ENCODE results near the gene MREG. TPM values are rescaled to one million over a fixed set of nuclear protein-coding genes. Genes with fewer than 3 reads are reported as not detected.

The MREG gene
- total and polyA plus RNA-seq, 9 of the 15 experiments (the other 6 are each of a cell fraction or from before 2014, with no cell fraction given): 0.77 to 3.8 (median 2.3) TPM

DNA sequence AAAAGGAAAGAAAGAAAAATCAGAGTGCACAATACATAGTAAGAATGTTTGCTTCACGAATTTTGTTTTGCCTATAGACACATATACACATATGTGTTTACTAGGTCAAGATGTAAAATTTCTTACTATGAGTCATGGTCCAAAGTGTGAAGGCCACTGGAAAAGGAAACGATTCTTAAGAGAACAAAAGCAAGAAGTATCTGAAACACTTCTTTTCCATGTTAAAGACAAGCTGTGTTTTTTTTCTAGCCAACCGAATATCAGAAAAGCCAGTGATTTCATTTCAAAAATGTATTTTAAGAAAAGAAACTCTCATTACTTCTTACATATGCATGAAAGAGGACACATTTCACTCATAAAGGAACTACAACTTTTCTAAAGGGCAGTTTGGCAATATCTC lies 43.4 kb upstream of the MREG start (continued):
- TF ChIP-seq, protein P1, sequence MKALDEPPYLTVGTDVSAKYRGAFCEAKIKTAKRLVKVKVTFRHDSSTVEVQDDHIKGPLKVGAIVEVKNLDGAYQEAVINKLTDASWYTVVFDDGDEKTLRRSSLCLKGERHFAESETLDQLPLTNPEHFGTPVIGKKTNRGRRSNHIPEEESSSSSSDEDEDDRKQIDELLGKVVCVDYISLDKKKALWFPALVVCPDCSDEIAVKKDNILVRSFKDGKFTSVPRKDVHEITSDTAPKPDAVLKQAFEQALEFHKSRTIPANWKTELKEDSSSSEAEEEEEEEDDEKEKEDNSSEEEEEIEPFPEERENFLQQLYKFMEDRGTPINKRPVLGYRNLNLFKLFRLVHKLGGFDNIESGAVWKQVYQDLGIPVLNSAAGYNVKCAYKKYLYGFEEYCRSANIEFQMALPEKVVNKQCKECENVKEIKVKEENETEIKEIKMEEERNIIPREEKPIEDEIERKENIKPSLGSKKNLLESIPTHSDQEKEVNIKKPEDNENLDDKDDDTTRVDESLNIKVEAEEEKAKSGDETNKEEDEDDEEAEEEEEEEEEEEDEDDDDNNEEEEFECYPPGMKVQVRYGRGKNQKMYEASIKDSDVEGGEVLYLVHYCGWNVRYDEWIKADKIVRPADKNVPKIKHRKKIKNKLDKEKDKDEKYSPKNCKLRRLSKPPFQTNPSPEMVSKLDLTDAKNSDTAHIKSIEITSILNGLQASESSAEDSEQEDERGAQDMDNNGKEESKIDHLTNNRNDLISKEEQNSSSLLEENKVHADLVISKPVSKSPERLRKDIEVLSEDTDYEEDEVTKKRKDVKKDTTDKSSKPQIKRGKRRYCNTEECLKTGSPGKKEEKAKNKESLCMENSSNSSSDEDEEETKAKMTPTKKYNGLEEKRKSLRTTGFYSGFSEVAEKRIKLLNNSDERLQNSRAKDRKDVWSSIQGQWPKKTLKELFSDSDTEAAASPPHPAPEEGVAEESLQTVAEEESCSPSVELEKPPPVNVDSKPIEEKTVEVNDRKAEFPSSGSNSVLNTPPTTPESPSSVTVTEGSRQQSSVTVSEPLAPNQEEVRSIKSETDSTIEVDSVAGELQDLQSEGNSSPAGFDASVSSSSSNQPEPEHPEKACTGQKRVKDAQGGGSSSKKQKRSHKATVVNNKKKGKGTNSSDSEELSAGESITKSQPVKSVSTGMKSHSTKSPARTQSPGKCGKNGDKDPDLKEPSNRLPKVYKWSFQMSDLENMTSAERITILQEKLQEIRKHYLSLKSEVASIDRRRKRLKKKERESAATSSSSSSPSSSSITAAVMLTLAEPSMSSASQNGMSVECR (CRISPR knock-in tag; IDR thresholded peaks at IDR 0.05): no peak

DNA sequence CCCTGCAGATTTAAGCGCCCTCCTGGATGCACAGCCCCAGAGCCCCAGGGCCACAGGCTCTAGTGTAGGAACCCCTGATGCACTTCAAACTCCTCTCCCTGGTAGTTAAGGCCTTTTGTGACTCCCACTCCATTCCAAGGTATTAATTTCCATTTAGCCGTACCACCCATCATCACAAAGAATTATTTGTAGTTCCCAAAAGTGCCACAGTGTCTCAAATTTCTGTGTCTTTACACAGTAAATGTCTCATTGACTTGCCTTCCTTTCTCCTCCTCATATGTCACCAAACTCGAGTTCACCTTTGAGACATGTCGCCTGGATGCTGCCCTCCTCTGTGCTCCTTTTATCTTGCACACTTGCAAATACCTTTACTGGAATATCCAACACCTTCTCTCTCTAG lies 42.3 kb upstream of the MREG start:
- in situ Hi-C loops (cut with MboI) (no loop called here), intact Hi-C loops (cut with micrococcal nuclease) (no loop called here)
- no peaks in the 10 kb centered on the region for H3K9me1 ChIP-seq (ENCODE audit: control insufficient read depth, insufficient read depth, low read length)
- no peak for TF ChIP-seq ZNF785 (CRISPR knock-in tag; IDR thresholded peaks at IDR 0.05)
- no peak for TF ChIP-seq PHB (CRISPR knock-in tag; IDR thresholded peaks at IDR 0.05)
- TF ChIP-seq ZBTB5 (IDR thresholded peaks at IDR 0.05): no peak
- H4K20me1 ChIP-seq (replicated peaks; ENCODE audit: control insufficient read depth, insufficient read depth, low read length): no peaks in the 10 kb centered on the region
- H3K9me3 ChIP-seq (replicated peaks; ENCODE audit: control insufficient read depth, insufficient read depth, low read depth, low read length): no peaks in the 10 kb centered on the region
- no peak overlapping the region for H3K4me2 ChIP-seq (ENCODE audit: insufficient read depth, low read length)
- no peak overlapping the region for H3K9ac ChIP-seq (ENCODE audit: insufficient read depth in 1 of 2, low read depth in 2 of 2, low read length in 2 of 2)
- BruUV-seq (replicated peaks): no TSS peak
- FAIRE-seq (no peak), ATAC-seq (no peak), DNase-seq (ENCODE audit: extremely low read depth in 1 of 4, low spot score in 3 of 4) (no peak)
- no peaks in the 10 kb centered on the region; a peak in 1 of 5 replicates for H3K4me1 ChIP-seq (replicated peaks in 1 of 2; ENCODE audit: control insufficient read depth in 2 of 2, insufficient read depth in 2 of 2, low read length in 2 of 2)
- ChIA-PET CTCF (ENCODE audit: low intra/inter-chr PET ratio) (no interaction called here), POLR2A (no interaction called here)
- H3K27ac ChIP-seq (ENCODE audit: extremely low read depth, low read depth, low read length): no peak overlapping the region
- no peak overlapping the region for H3K4me3 ChIP-seq
- 39% methylated on average over 4 of the region's 4 CpGs for WGBS (ENCODE audit: insufficient coverage, low coverage, missing lambda C conversion rate)
- H3K79me2 ChIP-seq (ENCODE audit: control insufficient read depth, insufficient read depth, low read length): no peaks in the 10 kb centered on the region
- H2AFZ ChIP-seq (ENCODE audit: low read depth, low read length): no peak overlapping the region
- H3K27me3 ChIP-seq (ENCODE audit: control insufficient read depth in 2 of 2, insufficient read depth in 2 of 2, low read length in 2 of 2): no peaks in the 10 kb centered on the region
- H3K36me3 ChIP-seq (ENCODE audit: control insufficient read depth, insufficient read depth, low read length): no peaks in the 10 kb centered on the region

All from K562 (cell line).